ENCODE measurements around the gene POP5. TPM values are rescaled to one million over a fixed set of nuclear protein-coding genes. Genes with fewer than 3 reads are reported as not detected.
A peak's percentile ranks its signal among the peaks of the same experiment; 100 is the strongest.

Gene POP5
- total and polyA plus RNA-seq, 2 of the 4 experiments (the other 2 are of a cell fraction): 69.5 to 99.4 TPM

GRCh38 chr12:120538281-120539156 is 42.7 kb downstream of the POP5 start:
- Histone ChIP-seq H2AK9ac (replicated peaks; ENCODE audit: low read depth, low read length, poor library complexity) (no peak overlapping the region), H3K27me3 (ENCODE audit: control insufficient read depth, insufficient read depth, low read length) (no peaks in the 10 kb centered on the region), H3K27ac (ENCODE audit: insufficient read depth, low read length) (no peak overlapping the region), H2AFZ (replicated peaks; ENCODE audit: low read length, poor library complexity) (no peak overlapping the region), H3K9me1 (ENCODE audit: insufficient read depth, low read length) (peaks cover 25% of the 10 kb centered on the region), H2AK5ac (ENCODE audit: low read depth, low read length) (no peak overlapping the region), H3K23ac (ENCODE audit: low read depth, low read length) (no peak overlapping the region), H3K14ac (replicated peaks; ENCODE audit: low read depth, low read length) (no peak overlapping the region), H3K79me1 (ENCODE audit: low read depth in 1 of 2, low read length in 2 of 2) (peaks cover 13 to 75% of the 10 kb centered on the region in 2 experiments), H3K9ac (ENCODE audit: low read depth, low read length) (no peak overlapping the region), H2BK120ac (ENCODE audit: low read depth, low read length) (no peak overlapping the region), H3K4me1 (ENCODE audit: control insufficient read depth, insufficient read depth, low read length) (peaks cover 9% of the 10 kb centered on the region; the same call in 1 of the 2 replicates), H4K20me1 (ENCODE audit: insufficient read depth, low read length) (peaks cover 84% of the 10 kb centered on the region), H4K8ac (ENCODE audit: low read depth in 2 of 2, low read length in 2 of 2) (no peak overlapping the region), H3K18ac (ENCODE audit: low read depth, low read length) (no peak overlapping the region), H3K56ac (ENCODE audit: extremely low read depth, insufficient read depth, low read length) (no peak overlapping the region), H2BK15ac (ENCODE audit: low read depth, low read length) (no peak overlapping the region), H2BK20ac (ENCODE audit: low read depth, low read length) (no peak overlapping the region), H4K5ac (ENCODE audit: low read depth, low read length) (no peak overlapping the region), H3K4me3 (ENCODE audit: insufficient read depth, low read depth, low read length) (no peak overlapping the region), H3K4ac (ENCODE audit: low read depth, low read length) (no peak overlapping the region), H3K36me3 (ENCODE audit: control insufficient read depth, insufficient read depth, low read length) (peaks cover 6% of the 10 kb centered on the region), H2BK5ac (ENCODE audit: low read depth, low read length, poor library complexity, severe bottlenecking) (no peak overlapping the region), H3K4me2 (ENCODE audit: low read depth, low read length) (peak overlapping the region; percentile 35), H4K91ac (ENCODE audit: insufficient read depth, low read depth, low read length) (no peak overlapping the region), H3K9me3 (ENCODE audit: control insufficient read depth, insufficient read depth, low read length) (no peaks in the 10 kb centered on the region)
- TF ChIP-seq ELK1 (IDR thresholded peaks at IDR 0.05; ENCODE audit: borderline replicate concordance, low read depth, low read length) (no peak), USF2 (IDR thresholded peaks at IDR 0.05; ENCODE audit: low read depth, low read length) (no peak), BHLHE40 (IDR thresholded peaks at IDR 0.05; ENCODE audit: low read depth, low read length) (no peak), CTCF (conservative IDR thresholded peaks at IDR 0.05; ENCODE audit: low read depth, low read length) (no peak), FOS (IDR thresholded peaks at IDR 0.05; ENCODE audit: low read depth, low read length) (no peak), SMC3 (IDR thresholded peaks at IDR 0.05; ENCODE audit: low read depth, low read length) (no peak), RCOR1 (IDR thresholded peaks at IDR 0.05; ENCODE audit: insufficient replicate concordance, low read length) (no peak), RAD21 (IDR thresholded peaks at IDR 0.05; ENCODE audit: low read length) (no peak), POLR2A (IDR thresholded peaks at IDR 0.05; ENCODE audit: low read depth, low read length) (no peak)
- intact Hi-C loops (cut with micrococcal nuclease) (no loop called here), in situ Hi-C loops (cut with MboI; ENCODE audit: low sequenced_read_pairs) (no loop called here), dilution Hi-C loops (cut with HindIII; ENCODE audit: low sequenced_read_pairs, unreplicated experiment) (no loop called here)
- peak; percentile 53 for DNase-seq
- CTCF ChIA-PET: interaction anchor here (0.6 kb wide), 1 partner anchor 223 kb away, joined by 3 read pairs; no protein-coding TSS in a partner anchor
- no peak for ATAC-seq (ENCODE audit: low read depth)
- BruUV-seq (replicated peaks): no TSS peak
- POLR2A ChIA-PET (ENCODE audit: unreplicated experiment): interaction anchor here (0.6 kb wide), 1 partner anchor 21 kb away, joined by 5 read pairs; no protein-coding TSS in a partner anchor
- no CpG with 5 or more reads among the region's 6 CpGs for WGBS, 2 experiments (ENCODE audit: extremely low coverage in 2 of 2, insufficient read length in 1 of 2)

Measured in IMR-90 (cell line).